Activated CD8-positive, alpha-beta T cell treated with anti-CD3 and anti-CD28 coated beads for 36 hours (primary cell): Measurements from ENCODE around the gene TRIO. TPM values are rescaled to one million over a fixed set of nuclear protein-coding genes. Genes with fewer than 3 reads are reported as not detected.

ENCODE experiments used
- ATAC-seq: fragments of 200-7000 bp; cut with Tn5 transposase; one replicate; pipeline ENCODE4 v1.10.0; 2021; ENCODE audit warnings: mild to moderate bottlenecking, moderate library complexity
- CTCF ChIA-PET: fragments of 350-600 bp; sonication (Branson Sonifier 250); formaldehyde crosslinking; loops from one replicate; lab custom pipeline; 2021; ENCODE audit warnings: antibody characterized with exemption; lab: Charles Lee
- POLR2A ChIA-PET: fragments of 350-600 bp; sonication (Branson Sonifier 250); formaldehyde crosslinking; loops from one replicate; lab custom pipeline; 2021; ENCODE audit warnings: antibody characterized with exemption; lab: Charles Lee
- DNase-seq: peaks from one replicate; pipeline ENCODE4 v3.0.0-alpha.2; 2020
- H3K27ac Mint-ChIP-seq: one replicate; pipeline ENCODE4 v1.8.0; 2021; ENCODE audit warnings: mild to moderate bottlenecking, mixed read lengths
- H3K27me3 Mint-ChIP-seq: one replicate; pipeline ENCODE4 v1.8.0; 2021; ENCODE audit warnings: mixed read lengths
- H3K36me3 Mint-ChIP-seq: one replicate; pipeline ENCODE4 v1.8.0; 2021; ENCODE audit warnings: low read depth, mixed read lengths
- H3K4me1 Mint-ChIP-seq: one replicate; pipeline ENCODE4 v1.8.0; 2021; ENCODE audit warnings: low read depth, mixed read lengths
- H3K4me3 Mint-ChIP-seq: one replicate; pipeline ENCODE4 v1.8.0; 2021; ENCODE audit warnings: mild to moderate bottlenecking, moderate library complexity, mixed read lengths
- H3K9me3 Mint-ChIP-seq: one replicate; pipeline ENCODE4 v1.8.0; 2021; ENCODE audit warnings: mixed read lengths
- CTCF ChIP-seq: fragments of 200-600 bp; IDR thresholded peaks from one replicate; pipeline ENCODE4 v1.8.0; 2022; ENCODE audit warnings: antibody characterized with exemption, mild to moderate bottlenecking
- intact Hi-C: fragments of 100-400 bp; cut with micrococcal nuclease; formaldehyde crosslinking; loops from one replicate; pipeline ENCODE4 v1.10.0; 2022
- total RNA-seq, 2 experiments: library from RNA; stranded (reverse); gene quantifications; one replicate each; pipeline ENCODE4 v1.2.3, GENCODE V29; 2021

TRIO gene
- total RNA-seq, 2 experiments from 2014 or later: 11.4 to 11.5 TPM

GRCh38 chr5:14258840-14259239, 115.7 kb downstream of the TRIO start:
- H3K36me3 Mint-ChIP-seq: no peaks in the 10 kb centered on the region
- no peak for DNase-seq
- peaks cover 11% of the 10 kb centered on the region for H3K27me3 Mint-ChIP-seq
- intact Hi-C loops: no loop called here
- CTCF ChIA-PET: interaction anchor here (3.8 kb wide), 1 partner anchor 12 kb away, joined by 25 read pairs; no protein-coding TSS in a partner anchor
- H3K27ac Mint-ChIP-seq: no peak overlapping the region
- no peak overlapping the region for H3K4me3 Mint-ChIP-seq
- no peaks in the 10 kb centered on the region for H3K4me1 Mint-ChIP-seq
- POLR2A ChIA-PET: no interaction called here
- H3K9me3 Mint-ChIP-seq: peaks cover 8% of the 10 kb centered on the region
- ATAC-seq: no peak
- no peak for TF ChIP-seq CTCF

GRCh38 chr5:14260637-14261036, 117.5 kb downstream of the TRIO start:
- H3K4me3 Mint-ChIP-seq: no peak overlapping the region
- no peaks in the 10 kb centered on the region for H3K36me3 Mint-ChIP-seq
- no peak for DNase-seq
- no peak for TF ChIP-seq CTCF
- H3K4me1 Mint-ChIP-seq: peaks cover 6% of the 10 kb centered on the region
- H3K27ac Mint-ChIP-seq: no peak overlapping the region
- intact Hi-C loops: no loop called here
- no peak for ATAC-seq
- peaks cover 13% of the 10 kb centered on the region for H3K27me3 Mint-ChIP-seq
- peaks cover 4% of the 10 kb centered on the region for H3K9me3 Mint-ChIP-seq
- ChIA-PET CTCF (interaction anchor here (3.8 kb wide), 1 partner anchor 10 kb away, joined by 25 read pairs; no protein-coding TSS in a partner anchor), POLR2A (no interaction called here)

GRCh38 chr5:14261235-14261634, 118.1 kb downstream of the TRIO start:
- Mint-ChIP-seq H3K27ac (no peak overlapping the region), H3K4me3 (no peak overlapping the region), H3K27me3 (peaks cover 16% of the 10 kb centered on the region), H3K9me3 (peaks cover under 1% of the 10 kb centered on the region), H3K36me3 (no peaks in the 10 kb centered on the region), H3K4me1 (peaks cover 6% of the 10 kb centered on the region)
- no peak for TF ChIP-seq CTCF
- ATAC-seq (no peak), DNase-seq (no peak)
- CTCF ChIA-PET: interaction anchor here (3.8 kb wide), 1 partner anchor 9 kb away, joined by 25 read pairs; no protein-coding TSS in a partner anchor
- intact Hi-C loops: no loop called here
- POLR2A ChIA-PET: interaction anchor here (0.6 kb wide), 1 partner anchor 16 kb away, joined by 3 read pairs; no protein-coding TSS in a partner anchor

- Mint-ChIP-seq H3K36me3 (no peaks in the 10 kb centered on the region), H3K27me3 (peaks cover 14% of the 10 kb centered on the region), H3K27ac (no peak overlapping the region), H3K4me3 (no peak overlapping the region), H3K9me3 (no peaks in the 10 kb centered on the region), H3K4me1 (peaks cover 6% of the 10 kb centered on the region)
- intact Hi-C loops: no loop called here
- TF ChIP-seq CTCF: no peak
- ATAC-seq: no peak
- DNase-seq: no peak
- POLR2A ChIA-PET: interaction anchor here (0.6 kb wide), 1 partner anchor 15 kb away, joined by 3 read pairs; no protein-coding TSS in a partner anchor
- CTCF ChIA-PET: interaction anchor here (3.8 kb wide), 1 partner anchor 8 kb away, joined by 25 read pairs; no protein-coding TSS in a partner anchor
These were observed 118.9 kb downstream of the TRIO start for GRCh38 chr5:14261856-14262611.

- TF ChIP-seq CTCF: no peak
- no peaks in the 10 kb centered on the region for H3K9me3 Mint-ChIP-seq
- POLR2A ChIA-PET: no interaction called here
- intact Hi-C loops: no loop called here
- no peak overlapping the region for H3K27ac Mint-ChIP-seq
- H3K4me3 Mint-ChIP-seq: no peak overlapping the region
- no peaks in the 10 kb centered on the region for H3K36me3 Mint-ChIP-seq
- no peak for DNase-seq
- peaks cover 9% of the 10 kb centered on the region for H3K4me1 Mint-ChIP-seq
- H3K27me3 Mint-ChIP-seq: peaks cover 16% of the 10 kb centered on the region
- no peak for ATAC-seq
- CTCF ChIA-PET: no interaction called here
These were observed 120.0 kb downstream of the TRIO start for GRCh38 chr5:14263113-14263512.
